GM19395 (cell line): ENCODE data around the gene MAPKAP1.

Experiments
- ATAC-seq: cut with Tn5 transposase; IDR thresholded peaks from one replicate; pipeline ENCODE4 v1.9.1; 2021; ENCODE audit warnings: mild to moderate bottlenecking, moderate library complexity; ENCODE audit not compliant: unreplicated experiment

The MAPKAP1 gene

DNA sequence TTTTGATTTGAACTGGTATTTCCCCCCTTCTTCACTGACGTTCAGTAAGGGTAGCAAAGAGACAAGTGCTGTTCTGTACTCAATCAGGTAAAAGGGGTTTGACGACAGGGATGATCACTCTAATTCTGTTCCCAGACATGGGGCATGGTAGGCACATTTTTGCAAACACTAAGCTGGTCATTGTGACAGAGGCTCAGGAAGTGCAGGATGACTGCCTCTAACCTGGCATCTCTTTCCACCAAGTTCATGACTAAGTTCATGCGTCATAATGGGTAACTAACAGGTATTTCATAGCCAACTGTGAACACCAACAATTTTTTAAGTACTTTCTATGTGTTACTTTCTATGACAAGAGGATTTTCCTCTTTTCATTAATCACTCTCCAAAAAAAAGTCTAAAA is 166.5 kb downstream of the MAPKAP1 start:
- ATAC-seq = no peak

DNA sequence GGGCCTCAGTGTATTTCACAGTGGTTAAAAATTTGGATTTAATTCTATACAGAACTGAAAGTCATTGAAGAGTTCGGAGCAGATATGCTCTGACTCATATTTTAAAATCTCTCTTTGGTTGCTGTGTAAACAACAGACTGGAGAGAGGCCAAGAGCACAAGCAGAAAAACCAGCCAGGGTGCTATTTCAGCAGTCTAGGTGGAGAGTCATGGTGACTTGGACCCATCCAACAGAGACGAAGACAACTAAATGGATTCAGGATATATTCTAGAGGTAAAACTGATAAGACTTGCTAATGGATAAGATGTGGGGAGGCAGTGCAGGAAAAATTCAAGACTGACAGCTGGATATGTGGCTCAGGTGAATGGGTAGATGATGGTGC is 168.9 kb downstream of the MAPKAP1 start:
- ATAC-seq = no peak

DNA sequence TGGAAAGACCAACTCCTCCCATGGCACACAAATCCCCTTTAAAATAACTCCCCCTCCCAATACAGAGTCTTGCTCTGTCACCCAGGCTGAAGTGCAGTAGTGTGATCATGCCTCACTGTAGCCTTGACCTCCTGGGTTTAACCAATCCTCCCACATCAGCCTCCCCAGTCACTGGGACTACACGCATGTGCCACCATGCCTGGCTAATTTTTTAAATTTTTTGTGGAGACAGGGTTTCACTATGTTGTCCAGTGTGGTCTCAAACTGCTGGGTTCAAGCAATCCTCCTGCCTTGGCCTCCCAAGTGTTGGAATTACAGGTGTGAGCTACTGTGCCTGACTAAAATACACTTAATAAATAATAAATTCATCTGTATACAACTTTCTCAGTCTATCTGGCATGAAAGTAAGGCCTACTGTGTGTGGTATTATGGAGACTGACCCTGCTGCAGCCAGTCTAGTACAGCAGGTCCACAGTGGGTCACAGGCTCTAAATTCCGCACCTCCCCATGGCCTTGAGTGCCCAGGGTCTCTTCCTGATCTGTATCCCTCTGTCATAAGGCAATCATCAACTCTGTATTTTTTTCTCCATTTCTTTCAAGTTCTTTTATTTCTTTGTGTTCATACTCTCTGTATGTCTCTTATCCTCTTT is 169.4 kb downstream of the MAPKAP1 start:
- no peak for ATAC-seq

DNA sequence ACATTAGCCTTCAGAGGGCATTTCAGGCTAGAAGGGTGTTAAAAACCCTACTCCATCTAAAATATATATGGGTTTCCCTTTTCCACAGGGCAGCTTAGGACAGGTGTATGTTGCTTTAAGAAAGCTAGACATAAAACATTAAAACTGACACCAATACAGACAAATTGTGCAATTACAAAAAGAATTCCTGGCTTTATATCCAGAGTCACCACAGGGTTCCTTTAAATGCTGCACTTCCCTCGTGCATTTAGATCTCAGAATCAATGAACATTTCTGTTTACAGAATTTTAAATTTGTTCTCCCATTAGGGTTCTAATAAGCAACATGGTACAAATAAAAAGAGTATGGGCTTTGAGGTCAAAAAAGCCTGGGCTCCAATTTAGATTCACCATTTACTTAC is 170.2 kb downstream of the MAPKAP1 start:
- ATAC-seq = no peak

DNA sequence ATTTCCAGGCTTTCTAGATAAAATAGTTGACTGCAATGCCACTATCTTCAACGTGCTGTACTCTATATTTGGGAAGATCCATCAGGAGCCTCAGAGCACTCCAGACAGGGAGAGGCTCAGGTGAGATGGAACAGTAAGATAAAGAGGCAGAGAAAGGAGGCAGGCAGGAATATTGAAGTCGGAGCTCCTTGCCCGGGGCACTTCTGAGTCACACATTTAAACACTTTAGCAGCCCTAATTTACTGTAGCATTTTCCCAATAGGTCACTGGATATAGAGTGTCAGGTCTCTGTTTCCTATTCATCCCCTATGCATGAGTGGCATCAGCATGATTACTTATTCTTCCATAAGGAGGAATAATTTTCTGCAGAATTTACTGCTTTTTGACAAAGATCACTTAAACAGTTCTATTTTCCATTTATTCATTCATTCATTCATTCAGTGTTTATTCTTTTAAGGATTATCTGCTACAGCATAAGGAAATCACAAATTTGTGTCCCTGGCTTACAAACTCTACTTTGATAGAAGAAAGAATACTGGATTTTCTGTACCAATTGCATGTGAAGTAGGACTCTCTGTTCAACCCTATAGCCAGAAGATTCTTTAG is 170.7 kb downstream of the MAPKAP1 start:
- ATAC-seq = no peak

DNA sequence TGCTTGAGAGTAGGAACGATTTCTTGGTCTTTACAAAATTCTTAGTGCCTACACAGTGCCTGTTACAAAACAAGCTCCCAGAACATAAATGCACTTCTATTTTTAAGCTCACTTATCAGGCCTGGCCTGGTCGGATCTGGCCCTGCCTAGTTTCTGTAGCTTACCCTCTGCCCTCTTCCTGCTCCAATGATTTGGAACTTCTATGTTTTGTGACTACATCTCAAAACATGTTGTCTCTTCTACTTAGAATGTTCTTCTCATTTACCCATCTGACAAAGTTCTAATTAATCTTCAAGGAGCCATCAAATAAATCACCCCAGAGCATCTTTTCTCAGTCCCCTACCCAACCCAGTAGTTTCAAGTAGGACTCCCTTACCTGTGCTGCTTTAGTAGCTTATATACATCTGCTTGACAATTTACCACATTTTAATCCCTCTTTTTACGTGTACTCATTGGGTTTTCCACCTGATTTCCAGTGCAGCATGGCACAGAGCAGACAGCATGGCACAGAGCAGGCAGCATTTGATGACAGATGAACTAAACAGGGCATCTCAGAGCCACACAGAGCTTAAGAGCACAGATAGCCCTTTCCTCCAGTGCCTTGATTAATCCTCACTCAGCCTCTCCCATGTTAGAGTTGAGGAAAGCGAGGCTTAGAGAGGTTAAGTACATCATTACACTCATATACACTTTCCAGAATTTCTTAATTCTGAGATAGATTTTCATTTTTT is 171.9 kb downstream of the MAPKAP1 start:
- ATAC-seq = no peak

DNA sequence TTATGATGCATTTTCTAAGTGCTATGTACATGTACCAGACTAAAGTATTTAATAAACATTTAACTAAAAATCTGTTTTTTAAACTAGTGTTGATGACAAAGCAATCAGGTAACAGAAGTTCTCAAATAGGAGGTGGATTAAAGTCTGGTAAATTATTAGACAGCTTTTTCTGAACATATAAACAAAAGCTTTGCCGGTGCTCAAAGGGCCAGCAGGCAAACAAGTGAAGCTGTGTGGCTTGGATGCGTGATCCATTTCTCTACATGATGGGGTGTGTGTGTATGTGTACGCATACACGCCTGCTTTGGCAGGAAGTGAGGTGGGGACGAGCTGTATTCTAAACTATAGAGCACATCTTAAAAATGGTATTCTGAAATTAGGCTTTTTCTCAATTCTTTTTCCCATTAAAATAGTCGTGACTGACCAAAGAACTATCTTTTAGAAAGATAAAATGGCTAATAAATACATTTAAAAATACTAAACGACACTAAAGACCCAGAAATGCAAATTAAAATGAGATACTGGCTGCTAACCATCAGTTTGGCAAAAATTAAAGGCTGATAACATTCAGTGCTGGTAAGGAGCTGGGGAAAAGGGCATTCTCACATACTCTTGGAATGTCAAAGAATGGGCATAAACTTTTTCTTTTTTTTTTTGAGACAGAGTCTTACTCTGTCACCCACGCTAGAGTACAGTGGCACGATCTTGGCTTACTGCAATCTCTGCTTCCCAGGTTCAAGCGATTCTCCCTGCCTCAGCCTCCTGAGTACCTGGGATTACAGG is 174.0 kb downstream of the MAPKAP1 start:
- no peak for ATAC-seq

DNA sequence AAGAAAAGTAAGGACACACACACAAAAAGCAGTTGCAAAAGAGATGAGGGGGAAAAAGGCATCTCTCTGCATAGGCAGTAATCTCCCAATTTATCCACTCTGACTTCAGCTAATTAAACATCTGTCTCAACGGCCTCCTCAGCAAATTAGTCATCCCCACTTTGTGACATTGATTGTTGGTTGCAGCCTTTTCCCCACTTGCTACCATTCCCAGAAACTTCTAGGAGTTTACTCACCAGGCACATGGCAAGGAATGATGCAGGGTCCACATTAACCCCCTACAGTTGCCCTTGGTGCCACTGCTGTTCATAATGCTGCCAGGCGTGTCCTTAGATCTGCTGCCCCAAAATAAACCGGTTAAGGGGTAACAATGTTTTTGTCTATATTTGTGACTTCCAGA is 174.6 kb downstream of the MAPKAP1 start:
- no peak for ATAC-seq

DNA sequence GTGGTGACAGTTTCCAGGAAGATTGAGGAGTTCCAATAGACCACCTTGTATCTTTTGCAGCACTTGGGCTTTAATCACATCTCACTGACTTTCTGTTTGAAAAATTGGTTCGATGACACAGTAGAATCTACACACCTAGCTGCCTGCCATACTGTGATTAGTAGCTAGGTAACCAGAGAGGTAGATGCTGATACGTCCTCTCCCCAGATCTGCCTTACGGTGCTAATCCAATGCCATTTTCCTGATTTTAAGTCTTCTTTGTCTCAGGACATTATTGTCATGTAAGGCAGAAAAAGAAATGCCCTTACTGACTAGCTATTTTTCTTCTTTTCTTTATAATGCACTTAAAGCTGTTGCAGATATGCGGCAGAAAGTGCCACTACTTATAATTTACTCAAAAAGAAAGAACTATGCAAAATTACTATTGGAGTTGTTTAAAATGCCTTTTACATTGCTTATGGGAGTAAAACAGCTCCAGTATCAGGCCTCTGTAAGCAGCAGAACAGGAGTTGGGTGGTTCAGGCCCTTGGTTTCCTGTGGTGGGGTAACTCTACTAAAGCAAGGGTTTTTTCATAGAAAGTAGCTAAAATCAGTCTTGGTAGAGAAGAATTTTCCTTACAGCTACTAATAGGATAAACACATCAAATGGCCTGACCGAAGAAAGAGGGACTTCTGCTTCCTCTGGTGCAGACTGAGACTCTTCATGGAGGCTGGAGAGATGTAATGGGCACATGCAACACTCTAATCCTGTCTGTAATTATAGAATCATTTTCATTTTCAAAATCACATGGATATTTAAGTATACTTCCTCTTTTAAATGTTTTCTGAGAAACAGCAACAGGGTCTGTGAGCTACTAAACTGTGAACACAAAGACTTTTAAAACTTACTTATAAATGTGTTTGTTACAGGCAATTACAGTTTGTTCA is 177.2 kb downstream of the MAPKAP1 start:
- no peak for ATAC-seq

DNA sequence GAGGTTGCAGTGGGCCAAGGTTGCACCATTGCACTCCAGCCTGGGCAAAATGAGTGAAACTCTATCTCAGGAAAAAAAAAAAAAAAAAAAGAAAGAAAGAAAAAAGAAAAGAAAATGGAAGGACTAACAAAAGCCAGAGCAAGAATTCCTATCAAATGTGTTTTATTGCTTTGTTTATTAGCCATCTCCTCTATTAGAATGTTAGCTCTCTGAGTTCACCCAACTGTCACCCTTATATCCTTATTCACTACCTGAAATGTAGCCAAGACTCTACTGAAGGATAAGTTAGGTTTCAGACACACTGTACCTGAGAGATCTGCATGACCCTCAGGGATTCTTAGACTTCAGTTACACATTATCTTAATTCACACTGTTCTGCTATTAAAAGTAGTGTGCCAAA is 177.9 kb downstream of the MAPKAP1 start:
- ATAC-seq = no peak

DNA sequence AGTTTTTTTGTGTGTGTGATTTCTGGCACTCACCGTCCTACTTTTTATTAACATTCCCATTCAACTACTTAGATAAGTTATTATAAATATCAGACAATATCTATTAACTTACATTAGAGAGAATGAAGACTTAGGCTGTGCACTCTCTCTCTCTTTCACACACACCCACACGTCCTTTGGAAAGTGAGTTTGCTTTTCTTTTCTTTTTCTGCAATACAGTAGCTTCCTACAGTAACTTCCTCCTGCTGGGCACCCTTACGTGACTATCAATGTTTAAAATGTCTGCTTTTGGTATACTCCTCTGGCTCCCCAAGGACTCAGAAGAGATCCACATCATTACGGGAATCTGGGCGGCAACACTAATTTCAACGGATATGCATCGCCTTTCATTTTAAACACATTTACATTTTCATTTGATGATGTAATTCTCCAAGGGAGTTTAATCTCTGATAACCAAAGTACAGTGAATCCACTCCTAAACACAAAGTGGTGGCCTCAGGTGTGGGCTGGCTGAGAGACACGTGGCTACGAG is 179.5 kb downstream of the MAPKAP1 start:
- no peak for ATAC-seq

DNA sequence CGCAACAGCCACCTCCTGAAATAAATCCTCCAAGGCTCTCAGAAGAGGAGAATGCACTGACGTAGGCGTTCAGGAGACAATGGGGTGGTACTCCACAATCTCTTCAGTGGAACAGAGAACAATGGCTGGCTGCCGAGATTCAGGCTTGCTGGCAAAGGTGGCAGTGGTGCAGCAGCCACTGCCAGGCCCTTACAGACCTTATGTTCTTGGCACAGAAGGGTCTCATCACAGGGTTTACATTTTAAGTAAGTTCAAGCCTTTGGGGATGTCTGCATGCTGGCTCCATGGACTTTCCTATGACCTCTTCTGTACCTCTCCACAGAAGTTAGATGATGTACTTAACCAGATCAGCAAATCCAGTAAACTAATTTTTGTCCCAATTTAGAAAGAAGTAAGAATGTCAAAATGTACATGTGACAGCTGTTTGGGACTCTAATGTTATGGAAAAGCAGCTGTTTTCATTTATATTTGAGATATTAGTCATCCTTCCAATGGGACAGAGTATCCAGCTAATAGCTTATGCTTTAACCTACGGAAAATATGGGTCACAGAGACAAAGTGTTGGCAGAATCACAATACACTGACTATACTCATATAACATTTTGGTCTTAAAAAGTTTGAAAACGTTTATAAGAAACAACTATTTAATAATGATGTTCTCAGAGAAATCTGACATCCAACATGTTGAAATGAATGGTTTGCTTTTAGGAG is 180.9 kb downstream of the MAPKAP1 start:
- ATAC-seq = no peak

DNA sequence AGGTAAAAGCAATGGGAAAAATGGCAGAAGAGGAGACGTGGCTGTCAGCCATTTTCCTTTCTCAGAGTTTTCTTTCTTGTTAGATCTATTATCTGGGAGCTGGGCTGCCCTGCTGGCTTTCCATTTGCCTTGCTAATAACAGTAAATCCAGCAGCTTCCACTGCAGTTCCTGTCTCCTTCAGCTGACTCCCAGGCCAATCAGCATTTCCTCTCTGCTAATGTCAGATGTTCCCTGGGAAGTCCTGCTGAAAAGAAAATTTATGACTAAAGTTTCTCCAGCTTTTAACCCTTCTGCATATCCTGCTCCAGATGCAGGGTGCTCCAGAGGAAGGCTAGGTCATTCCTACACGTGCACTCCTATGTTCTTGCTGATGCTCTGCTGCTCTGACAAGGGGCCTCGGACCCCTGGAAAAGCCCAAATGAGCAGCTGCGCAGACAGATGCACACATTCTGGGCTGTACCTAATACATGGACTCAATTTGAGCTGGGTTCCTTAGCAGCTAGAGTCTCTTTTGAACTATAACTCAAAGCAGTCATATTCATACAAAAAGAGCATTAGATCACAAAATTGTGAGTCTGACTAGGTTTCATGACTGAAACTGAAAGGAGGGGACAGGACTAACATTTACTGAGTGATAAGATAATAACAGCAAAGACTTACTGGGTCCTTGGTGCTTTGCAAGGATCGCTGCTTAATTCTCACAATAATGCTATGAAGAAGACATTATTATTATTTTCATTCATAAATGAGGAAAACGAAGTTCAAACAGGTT is 182.2 kb downstream of the MAPKAP1 start:
- no peak for ATAC-seq

DNA sequence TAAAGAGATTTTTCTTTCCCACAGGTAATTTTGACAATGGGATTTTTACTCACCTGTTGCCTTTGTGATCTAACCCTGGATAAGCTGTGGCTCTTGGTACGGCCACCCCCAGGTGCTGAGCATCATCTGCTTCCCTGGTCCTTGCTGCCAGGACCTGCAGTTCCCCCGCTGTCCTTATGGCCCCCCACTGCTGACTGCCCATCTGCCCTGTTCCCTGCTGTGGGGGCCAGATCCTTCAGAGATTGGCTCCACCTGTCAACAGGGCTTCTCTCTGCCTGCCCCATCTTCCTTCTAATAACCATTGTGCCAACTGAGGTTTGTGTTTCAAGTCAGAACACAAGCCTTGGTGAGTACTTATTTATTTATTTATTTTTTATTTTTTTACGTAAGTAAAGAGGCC is 183.3 kb downstream of the MAPKAP1 start:
- no peak for ATAC-seq

DNA sequence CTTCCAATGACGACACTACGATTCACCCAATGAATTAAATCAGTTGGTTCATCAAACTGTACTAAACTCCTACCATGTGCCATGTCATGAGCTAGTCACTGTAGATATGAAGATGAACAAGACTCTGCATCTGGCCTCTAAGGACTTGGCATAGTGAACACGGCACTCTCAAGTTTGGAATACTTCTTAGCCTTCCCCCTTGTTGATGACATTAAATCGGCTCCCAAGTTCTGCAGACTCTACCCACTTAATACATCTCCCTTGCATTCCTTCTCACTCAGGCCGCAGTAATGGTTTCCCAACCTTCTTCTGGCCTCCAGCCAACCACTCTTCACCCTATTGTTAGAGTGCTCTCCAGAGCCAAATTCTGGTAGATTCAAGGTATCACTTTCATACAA is 184.7 kb downstream of the MAPKAP1 start:
- no peak for ATAC-seq

DNA sequence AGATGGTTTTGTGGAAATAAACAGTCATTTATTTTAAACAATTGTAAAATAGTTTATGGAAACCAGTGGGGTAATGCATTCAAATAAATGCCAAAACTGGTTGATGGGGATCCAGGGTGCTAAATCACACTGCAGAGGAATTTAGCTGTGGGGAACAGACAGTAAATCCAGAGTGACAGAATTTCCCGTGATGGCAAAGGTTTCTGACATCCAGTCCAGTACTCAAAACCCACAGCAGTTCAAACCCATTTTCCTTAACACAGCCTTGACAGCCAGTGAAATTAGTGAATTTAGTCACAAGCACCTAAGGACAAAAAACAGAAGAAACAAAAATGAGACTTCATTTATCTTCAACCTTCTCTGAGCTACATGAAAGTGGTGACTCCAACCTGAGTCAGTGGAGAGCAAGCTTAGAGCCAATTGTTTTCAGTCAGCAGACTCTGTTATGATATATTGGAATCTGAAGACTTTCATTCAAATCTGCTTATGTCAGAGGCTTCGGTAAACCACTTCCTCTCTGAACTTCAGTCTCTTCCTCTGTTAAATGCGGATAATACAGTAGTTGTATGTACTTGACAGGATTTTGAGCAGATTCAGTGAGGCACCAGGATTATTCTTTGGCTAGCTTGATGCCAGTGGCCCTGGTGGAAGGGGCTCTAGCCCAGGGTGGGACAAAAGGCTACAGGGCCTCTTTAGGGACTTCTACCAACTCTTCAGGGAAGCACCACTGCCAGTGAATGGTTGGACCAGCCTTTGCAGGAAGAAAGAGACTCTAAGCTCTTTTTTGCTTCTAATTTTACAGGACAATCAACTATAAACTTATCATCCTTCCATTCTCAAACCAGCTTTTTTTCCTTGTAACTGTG is 185.3 kb downstream of the MAPKAP1 start:
- no peak for ATAC-seq

DNA sequence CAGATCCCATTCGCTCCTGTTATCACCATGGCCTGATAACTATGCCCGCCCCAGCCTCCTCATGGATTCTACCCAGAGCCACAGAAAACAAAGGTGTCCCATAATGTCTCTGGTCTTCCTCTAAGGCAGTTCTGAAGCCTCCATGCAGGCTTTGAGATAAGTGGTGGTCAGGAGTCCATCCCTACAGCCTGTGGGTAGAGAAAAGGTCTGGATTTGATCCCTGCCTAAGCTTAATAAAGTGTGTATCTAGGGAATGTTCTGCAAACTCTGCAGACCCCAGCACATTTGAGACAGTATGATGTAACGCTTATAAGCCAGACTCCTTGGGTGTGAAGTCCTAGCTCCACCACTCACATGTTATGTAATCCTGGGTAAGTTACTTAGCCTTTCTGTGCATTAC is 187.3 kb downstream of the MAPKAP1 start:
- ATAC-seq = no peak

DNA sequence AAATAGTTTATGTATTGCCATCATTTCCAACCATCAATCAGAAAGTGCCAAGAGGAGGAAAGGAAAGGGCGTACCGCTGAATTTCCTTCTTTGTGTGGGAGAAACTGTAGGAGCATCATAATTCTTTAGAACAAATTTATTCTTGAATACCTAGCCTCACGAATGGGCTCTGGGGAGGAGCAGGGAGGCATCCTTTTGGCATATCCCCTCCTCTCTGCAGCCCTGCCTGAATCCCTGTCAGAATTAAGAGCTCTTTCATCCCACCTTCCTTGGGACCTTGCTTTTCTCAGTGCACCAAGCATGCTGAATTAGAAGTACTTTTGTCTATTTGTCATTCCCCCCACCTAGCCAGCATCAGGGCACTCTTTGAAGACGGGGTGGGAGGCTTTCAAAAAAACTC is 189.4 kb downstream of the MAPKAP1 start:
- no peak for ATAC-seq
